Measurements from ENCODE around the gene MMP11.

The MMP11 gene

GRCh38 chr22:23829845-23830372, 57.3 kb downstream of the MMP11 start:
- H3K27ac ChIP-seq, result no peak overlapping the region
- no peak for TF ChIP-seq CTCF (conservative IDR thresholded peaks at IDR 0.05)

- no peak for TF ChIP-seq CTCF (conservative IDR thresholded peaks at IDR 0.05)
- no peak overlapping the region for H3K27ac ChIP-seq
These were observed 58.6 kb downstream of the MMP11 start for GRCh38 chr22:23831261-23831660.

- no peak overlapping the region for H3K27ac ChIP-seq
- TF ChIP-seq CTCF (conservative IDR thresholded peaks at IDR 0.05), result no peak
These were observed 59.1 kb downstream of the MMP11 start for GRCh38 chr22:23831781-23832180.

- TF ChIP-seq CTCF (conservative IDR thresholded peaks at IDR 0.05), result no peak
- no peak overlapping the region for H3K27ac ChIP-seq
These were observed 59.8 kb downstream of the MMP11 start for GRCh38 chr22:23832226-23833016.

GRCh38 chr22:23833017-23833751, 60.5 kb downstream of the MMP11 start:
- no peak overlapping the region for H3K27ac ChIP-seq
- TF ChIP-seq CTCF (conservative IDR thresholded peaks at IDR 0.05), result no peak

Measured in VCaP (cell line).